GM04504 (cell line): Measurements from ENCODE around the gene UBE2E1.
"Not testable (repeated sequence)": the region's sequence is repeated elsewhere in the genome, so short reads cannot be mapped to it uniquely, and the experiment has no call there.

Experiments used
- DNase-seq: peaks from one replicate; pipeline ENCODE4 v3.0.0-alpha.2; 2012; ENCODE audit warnings: low read depth

The UBE2E1 gene

DNA sequence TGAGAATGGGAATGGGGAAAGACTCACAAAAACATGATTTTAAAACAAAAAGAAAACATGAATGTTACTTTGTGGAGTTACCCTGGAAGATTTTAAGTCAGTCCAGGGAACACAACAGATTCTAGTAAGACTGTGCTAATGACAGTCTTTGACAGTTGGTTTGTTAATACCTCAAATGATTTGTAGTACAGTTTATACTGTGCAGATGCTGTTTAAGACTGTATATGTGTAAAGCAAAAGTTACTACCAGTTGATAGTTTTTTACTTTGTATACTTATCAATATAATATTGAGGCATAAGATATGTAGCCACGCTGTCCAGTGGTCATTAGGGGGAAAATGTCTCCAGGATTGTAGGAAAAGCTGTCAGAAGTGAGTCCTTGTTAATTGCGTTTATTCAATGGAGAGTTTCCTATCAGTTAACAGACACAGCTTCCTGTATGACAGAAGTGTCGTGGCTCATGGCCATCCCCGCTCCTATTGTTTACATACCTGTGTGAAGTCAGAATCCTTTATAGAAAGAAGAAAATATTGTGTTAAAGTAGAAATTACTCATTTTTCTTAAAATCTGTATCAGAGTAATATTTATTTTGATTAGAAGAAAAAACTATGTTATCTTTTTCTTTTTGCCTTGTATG is 75.1 kb downstream of the UBE2E1 start:
- no peak for DNase-seq

DNA sequence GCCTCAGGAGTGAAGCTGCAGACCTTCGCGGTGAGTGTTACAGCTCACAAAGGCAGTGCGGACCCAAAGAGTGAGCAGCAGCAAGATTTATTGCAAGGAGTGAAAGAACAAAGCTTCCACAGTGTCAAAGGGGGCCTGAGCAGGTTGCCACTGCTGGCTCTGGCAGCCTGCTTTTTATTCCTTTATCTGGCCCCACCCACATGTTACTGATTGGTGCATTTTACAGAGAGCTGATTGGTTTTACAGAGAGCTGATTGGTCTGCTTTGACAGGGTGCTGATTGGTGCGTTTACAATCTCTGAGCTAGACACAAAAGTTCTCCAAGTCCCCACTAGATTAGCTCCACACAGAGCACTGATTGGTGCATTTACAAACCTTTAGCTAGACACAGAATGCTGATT is 76.2 kb downstream of the UBE2E1 start:
- not testable (repeated sequence) for DNase-seq

DNA sequence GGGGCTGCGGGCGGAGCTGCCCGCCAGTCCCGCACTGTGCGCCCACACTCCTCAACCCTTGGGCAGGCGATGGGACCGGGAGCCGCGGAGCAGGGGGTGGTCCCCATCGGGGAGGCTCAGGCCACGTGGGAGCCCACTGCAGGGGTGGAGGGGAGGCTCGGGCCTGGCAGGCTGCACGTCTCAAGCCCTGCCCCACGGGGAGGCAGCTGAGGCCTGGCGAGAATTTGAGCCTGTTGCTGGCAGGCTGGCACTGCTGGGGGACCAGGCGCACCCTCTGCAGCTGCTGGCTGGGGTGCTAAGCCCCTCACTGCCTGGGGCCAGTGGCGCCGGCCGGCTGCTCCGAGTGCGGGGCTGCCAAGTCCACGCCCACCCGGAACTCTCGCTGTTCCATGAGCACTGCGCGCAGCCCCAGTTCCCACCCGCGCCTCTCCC is 76.7 kb downstream of the UBE2E1 start:
- no peak for DNase-seq

DNA sequence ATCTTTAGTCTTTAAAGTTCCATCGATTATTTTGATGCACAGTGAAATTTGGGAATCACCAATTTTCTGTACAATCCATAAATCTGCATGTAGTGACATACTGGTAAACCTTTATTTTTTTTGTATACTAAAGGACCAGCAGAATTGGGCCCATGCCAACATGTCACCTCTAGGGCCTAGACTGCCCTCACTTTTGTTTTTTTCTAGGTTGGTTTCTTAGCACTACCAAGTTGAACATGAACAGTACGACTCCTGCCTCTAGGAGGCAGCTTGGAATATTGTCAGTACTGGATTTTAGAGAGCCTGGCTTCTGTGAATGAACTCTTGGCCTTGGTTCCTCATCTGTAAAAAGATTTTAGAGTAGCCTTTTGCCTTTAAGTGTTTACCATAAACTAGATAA is 78.7 kb downstream of the UBE2E1 start:
- DNase-seq = no peak

DNA sequence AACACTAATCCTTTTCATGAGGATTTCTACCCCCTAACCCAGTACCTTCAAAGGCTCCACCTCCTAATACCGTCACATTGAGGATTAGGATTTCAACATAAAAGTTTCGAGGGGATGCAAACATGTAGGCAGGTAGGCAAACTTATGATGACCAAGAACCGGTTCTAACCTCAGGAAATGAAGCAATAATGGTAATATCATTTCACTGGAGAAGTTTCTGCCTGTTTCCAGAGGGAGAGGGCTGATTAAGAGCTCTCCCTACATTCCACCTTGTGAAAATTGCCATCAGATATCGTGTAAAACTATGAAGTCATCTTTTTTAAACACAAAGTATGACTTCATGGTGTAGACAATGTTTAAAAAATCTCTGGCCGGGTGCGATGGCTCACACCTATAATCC is 79.5 kb downstream of the UBE2E1 start:
- no peak for DNase-seq

DNA sequence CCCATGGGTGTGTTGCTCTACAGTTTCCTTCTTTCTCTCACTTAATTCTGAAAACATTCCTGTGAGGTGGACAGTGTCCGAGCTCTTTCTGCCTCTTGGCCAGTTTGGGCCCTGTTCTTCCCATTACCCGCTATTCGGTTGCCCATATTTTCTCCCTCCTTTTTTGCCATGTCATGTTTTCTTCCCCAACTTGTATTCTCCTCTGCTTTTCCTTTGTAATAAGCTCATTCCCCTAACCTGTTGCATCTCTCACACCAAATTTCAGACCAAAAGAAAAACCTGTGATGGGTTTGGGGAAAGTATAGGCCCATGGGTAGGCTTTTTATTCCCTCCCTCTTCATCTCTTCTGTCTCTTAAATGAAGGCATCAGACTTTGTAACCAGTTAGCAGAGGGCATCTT is 80.6 kb downstream of the UBE2E1 start:
- DNase-seq = no peak

DNA sequence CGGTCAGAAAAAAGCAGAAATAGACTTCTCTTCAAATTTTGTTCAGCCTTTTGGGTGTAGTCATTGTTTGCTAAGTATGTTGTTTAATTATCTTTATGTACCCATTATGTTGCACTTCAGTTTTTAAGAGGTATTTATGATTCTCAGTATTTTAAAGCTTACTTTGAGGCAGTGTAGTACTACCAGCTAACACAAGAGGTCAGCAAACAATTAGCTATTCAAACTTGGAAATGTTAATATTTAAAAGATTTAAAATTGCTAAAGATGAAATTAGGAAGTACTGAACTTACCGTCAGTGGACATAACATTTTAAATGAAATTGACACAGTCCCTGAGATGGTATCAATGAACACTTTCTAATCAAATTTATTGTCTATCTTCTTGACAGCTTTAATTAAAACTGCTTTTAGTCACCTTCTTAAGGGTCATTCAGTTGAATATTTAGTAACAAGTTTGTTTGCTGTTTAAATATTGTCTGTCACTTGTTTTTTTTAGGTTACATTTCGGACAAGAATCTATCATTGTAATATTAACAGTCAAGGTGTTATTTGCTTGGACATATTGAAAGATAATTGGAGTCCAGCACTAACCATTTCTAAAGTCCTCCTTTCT is 83.0 kb downstream of the UBE2E1 start:
- no peak for DNase-seq

DNA sequence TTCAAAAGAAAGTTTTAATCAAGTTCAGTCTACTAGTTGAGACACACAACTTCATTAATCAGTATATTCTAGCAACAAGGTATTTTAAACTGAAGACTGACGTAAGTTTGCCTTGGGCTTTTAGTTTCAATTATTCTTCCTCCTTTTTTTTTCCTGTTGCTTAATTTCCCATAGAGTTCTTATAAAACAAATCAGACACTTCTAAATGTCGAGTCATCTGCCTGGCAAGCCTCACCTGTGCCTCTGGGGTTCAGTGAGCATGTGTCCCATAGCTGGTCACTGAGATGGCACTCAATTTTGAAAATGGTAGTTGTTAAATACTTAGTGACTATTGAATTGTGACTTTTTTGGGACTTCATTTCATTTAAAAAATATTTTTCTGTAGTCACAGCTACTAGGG is 83.6 kb downstream of the UBE2E1 start:
- no peak for DNase-seq

DNA sequence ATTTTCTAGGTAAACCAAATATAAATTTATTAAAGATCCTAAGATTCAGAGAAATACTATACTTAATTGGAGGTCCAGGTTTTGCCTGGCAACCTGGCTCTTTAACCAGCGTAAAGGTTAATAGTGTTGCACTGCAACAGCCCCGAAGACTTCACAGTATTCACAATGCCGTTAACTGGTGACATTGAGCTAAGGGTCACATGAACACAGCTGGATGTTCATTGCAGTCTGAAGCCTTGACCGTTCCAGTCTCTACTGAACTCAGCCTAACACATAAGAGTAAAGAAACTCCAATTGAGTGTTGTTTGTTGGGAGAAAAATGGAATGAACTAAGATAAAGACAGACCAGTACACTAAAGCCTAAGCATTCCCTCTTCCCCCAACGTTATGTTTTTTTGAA is 84.2 kb downstream of the UBE2E1 start:
- no peak for DNase-seq

DNA sequence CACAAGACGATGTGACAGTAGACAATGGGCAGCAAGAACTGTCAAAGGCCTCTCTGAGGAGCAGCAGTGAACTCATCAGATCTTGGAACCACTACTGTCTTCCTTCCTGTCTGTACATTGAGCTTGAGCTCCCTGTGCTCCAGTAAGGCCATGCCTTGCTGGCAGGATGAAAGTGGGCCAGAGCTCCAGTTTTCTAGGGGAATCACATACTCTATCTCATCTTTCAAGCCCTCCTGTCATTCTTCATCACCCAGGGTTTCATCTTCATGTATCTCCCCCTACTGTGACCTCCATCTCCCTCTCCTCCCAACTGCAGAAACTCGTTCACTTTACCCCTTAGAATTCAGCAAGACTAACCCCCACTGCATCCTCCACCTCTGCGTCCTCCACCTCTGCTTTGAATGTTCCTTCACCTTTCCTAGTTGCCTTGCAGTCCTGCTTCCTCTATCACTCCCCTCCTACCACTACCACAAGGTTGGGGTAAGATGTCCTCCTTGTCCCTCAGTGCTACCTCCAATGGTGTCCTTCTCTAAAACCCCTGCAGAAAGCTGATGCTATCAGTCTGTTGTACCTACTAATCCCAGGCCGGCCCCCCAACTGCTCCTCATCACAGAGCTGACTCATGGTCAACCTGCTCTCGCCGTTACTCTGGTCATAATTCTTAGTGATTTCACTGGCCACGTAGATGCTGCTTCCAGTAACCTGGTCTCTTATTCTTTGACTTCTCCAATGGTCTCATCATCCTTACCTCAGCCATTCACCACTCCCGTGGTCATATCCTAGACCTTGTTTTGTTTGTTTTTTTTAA is 88.7 kb downstream of the UBE2E1 start:
- no peak for DNase-seq

DNA sequence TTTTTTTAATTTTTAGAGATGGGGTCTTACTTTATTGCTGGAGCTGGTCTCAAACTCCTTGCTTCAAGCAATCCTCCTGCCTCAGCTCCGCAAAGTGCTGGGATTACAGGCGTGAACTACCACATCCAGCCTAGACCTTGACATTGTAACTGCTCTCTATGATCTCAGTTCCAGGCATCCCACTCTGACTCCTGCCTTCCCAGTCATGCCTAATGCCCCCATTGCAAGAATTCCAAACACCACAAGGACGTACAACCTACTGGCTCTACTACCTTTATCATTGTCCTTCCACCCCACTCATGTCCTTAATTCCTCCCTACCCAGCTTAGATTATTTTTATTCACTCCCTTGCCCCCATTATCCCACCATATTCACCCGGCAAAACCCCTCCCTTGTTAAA is 89.4 kb downstream of the UBE2E1 start:
- DNase-seq = no peak

DNA sequence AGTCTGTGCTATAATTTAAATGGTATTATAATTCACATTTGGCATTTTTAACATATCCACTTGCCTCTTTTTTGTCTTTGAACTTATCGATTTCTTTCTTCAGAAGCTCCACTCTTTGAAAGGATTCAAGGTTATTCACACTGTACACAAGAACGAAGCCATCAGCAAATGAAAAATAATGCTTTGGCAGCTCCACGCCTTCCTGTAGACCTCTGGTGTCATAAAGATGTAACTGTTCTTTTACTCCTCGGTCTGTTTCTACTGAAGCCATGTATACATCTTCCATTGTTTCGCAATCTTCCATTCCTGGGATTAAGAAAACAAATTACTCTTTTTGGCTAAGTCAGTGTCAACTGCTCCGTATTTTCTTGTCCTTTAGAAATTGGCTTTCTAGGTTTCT is 95.0 kb downstream of the UBE2E1 start:
- DNase-seq = no peak

DNA sequence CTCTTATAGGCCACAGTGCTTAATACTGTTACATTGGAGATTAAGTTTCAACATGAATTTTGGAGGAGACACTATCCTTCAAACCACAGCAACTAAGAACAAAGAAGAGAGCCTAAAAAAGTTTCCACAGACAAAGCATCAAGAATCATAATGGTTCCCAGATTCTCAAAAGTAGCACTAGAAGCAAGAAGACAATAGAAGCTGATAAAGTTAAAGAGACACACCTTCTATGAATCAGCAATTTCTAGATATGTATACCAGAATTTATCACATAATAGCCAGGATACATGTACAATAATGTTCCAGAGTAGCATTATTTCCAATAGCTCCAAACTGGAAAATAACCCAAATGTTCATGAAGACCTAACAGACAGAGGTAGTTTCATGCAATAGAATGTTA is 98.8 kb downstream of the UBE2E1 start:
- DNase-seq = no peak

DNA sequence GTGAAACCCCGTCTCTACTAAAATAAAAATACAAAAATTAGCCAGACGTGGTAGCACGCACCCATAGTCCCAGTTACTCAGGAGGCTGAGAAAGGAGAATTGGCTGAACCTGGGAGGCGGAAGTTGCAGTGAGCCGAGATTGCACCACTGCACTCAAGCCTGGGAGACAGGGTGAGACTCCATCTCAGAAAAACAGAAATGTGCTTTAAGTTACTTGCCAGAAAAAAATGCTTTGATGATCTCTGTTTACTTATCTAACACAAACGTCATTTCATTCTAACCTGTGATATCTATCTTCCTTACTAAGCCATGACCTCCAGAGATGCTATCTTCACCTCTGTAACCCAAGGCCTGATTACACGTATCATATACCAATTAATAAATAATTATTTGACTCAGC is 103.6 kb downstream of the UBE2E1 start:
- DNase-seq = no peak

DNA sequence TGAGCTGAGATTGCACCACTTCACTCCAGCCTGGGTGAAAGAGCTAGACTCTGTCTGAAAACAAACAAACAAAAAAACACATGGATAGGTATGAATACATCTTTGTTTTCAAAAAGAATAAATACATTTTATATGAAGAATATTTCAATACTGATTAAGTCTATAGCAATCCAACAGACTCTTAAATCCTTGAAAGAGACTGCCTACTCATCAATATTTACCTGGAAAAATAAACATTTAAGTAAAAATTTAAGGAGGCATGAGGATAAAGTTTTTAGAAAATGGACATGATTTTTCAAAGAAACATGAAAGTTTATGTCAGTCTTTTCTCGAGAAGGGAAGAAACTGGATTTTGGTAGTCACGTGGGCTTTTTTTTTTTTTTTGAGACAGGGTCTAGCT is 105.6 kb downstream of the UBE2E1 start:
- DNase-seq = no peak

DNA sequence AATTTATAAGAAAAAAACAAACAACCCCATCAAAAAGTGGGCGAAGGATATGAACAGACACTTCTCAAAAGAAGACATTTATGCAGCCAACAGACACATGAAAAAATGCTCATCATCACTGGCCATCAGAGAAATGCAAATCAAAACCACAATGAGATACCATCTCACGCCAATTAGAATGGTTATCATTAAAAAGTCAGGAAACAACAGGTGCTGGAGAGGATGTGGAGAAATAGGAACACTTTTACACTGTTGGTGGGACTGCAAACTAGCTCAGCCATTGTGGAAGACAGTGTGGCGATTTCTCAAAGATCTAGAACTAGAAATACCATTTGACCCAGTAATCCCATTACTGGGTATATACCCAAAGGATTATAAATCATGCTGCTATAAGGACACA is 106.6 kb downstream of the UBE2E1 start:
- DNase-seq = not testable (repeated sequence)

DNA sequence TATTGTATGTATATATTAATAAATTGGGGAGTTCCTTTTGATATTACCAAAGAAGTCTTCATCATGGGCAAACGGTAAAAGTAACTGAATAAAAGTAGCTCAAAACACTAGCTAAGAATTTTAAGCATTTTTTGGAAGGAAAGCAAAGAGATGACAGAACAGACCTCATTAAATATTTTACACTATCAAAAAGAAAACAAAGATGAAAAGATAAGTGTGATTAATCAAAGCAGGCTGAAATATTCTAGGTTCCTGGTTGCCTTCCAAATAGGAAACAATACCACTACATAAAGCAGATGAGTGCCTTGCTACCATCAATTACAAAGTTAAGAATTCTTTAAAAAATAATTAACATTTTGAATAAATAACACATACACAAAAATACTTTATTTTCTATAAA is 107.4 kb downstream of the UBE2E1 start:
- DNase-seq = no peak

DNA sequence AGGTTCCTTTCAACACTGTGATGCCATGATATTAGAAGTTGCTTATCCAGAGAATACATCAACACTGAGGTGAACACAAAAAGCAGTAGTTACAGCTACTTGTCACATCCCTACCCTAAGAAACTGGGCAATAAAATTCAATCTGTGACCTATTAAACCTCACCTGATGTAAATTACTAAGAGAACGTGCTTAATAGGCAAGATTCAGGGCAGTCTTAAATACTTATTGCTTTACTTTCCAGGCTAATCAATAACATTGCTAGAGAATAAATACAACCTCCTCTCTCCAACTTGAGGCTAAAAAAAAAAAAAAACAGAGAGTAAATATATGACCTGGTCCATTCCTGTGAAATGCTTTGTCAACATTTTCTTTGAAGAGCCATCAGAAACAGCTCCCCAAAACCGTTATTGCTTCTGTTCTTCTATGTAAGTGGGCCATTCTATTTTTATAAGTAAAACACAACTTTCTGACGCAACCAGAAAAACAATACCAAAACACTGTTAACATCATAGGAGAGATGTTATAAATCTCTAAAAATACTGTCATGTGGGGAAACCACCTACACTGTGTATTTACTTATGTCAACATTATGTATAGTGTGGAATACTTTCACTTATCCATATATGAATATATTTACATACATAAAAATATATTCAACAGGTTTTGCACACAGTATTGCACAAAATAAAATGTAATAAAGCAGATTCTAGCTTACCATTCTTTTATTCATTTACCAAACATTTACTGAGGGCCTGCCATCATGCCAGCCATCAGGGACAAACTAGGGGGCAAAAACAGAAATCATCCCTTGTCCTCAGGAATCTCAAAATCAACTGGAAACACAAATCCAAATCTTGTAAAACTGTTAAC is 108.4 kb downstream of the UBE2E1 start:
- DNase-seq = no peak

DNA sequence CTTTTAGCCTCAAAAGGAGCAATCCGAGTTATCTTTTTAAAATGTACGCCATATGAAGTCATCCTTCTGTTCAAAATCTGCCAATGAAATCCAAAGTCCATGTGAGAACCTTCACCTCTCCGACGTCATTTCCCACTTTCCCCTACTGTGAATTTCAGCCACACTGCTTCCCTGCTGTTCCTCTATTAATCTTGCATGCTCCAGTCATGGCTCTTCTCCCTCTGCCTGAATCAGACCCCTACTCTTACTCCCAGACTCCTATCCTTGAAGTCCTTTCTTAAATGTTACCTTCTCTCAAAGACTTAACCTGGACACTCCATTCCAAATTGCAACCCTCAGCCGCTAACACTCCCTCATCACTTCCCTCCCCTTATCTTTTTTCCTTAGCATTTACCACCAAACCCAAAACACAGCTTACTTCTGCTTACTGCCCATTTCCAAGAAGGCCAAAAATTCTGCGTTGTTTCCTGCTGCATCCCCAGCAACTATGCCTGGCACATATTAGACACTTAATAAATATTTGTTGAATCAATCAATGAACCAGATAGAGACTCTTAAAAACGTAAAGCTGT is 109.9 kb downstream of the UBE2E1 start:
- DNase-seq = no peak

DNA sequence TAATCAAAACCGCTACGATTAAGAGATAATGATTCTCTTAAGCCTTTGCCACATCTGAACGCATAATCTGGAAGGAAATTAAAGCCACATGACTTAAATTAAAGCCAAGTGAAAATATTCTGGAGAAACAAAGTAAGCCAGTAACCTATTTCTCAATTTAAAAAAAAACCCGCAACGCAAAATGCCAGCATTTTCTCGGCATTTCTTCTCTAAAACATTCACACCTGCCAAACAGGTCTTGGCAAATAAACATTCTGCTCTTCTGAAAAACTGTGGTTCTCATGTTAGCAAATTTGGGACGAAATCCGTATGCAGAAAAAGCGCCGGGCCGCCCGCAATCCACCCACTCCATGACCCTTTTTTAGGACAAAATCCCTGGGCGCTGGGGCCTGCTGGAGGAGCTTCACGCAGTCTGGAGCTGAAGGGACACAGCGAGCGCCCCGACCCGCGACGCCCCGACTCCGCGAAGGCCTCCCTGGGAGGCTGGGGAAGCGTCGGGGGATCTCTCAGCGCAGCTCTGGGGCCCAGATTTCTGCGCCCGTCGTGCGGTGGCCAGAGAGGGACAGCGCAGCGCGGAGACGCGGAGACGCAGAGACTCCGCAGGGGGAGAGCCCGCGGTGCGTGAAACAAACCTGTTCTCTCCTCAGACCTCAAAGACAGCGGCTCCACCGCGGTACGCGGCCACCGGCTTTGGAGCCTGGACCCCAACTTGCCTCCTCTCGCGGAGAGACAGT is 110.6 kb downstream of the UBE2E1 start:
- DNase-seq = no peak
